PFSK-1 (cell line): ENCODE data around the gene FBXO8.

Source experiments
- POLR2AphosphoS5 ChIP-seq: IDR thresholded peaks from 2 replicates; pipeline ENCODE4 v1.6.1; 2012; ENCODE audit warnings: low read depth, mild to moderate bottlenecking, control low read depth, low read length, moderate library complexity
- REST ChIP-seq, 2 experiments: IDR thresholded peaks; 2 replicates each; pipeline versions ENCODE4 v1.6.1 to v1.8.0; 2011 to 2012; ENCODE audit warnings: low read depth in 2 of 2, low read length in 2 of 2, control low read depth in 1 of 2, inconsistent platforms in 1 of 2, mild to moderate bottlenecking in 1 of 2, moderate library complexity in 1 of 2; ENCODE audit not compliant: insufficient read depth in 1 of 2
- TAF1 ChIP-seq: IDR thresholded peaks from 2 replicates; pipeline ENCODE4 v1.6.1; 2012; ENCODE audit warnings: low read length, control low read depth, borderline replicate concordance; ENCODE audit not compliant: insufficient read depth

- TF ChIP-seq POLR2AphosphoS5 (no peak), TAF1 (no peak), REST (IDR thresholded peaks at IDR 0.05; ENCODE audit: insufficient read depth in 1 of 2, low read depth in 2 of 2, low read length in 2 of 2) (no peak)
Measured at GRCh38 chr4:174224550-174224949, 58.9 kb downstream of the FBXO8 start.
